HG03575 (cell line): ENCODE results near the gene TMOD2.
"Not testable (repeated sequence)": the region's sequence is repeated elsewhere in the genome, so short reads cannot be mapped to it uniquely, and the experiment has no call there.

Experiments used
- ATAC-seq: cut with Tn5 transposase; IDR thresholded peaks from one replicate; pipeline ENCODE4 v1.9.1; 2021; ENCODE audit not compliant: unreplicated experiment, insufficient number of reproducible peaks, low FRiP score; ENCODE audit errors: extremely low read depth

Gene TMOD2

GRCh38 chr15:51765751-51766150 is 14.4 kb downstream of the TMOD2 start:
- ATAC-seq = no peak

GRCh38 chr15:51766341-51766740 is 14.9 kb downstream of the TMOD2 start:
- no peak for ATAC-seq

- ATAC-seq = no peak
Measured at GRCh38 chr15:51768018-51768417, 16.6 kb downstream of the TMOD2 start.

GRCh38 chr15:51770902-51771301 is 19.5 kb downstream of the TMOD2 start:
- ATAC-seq = no peak

- no peak for ATAC-seq
Measured at GRCh38 chr15:51771773-51772172, 20.4 kb downstream of the TMOD2 start.

- ATAC-seq = no peak
Measured at GRCh38 chr15:51774916-51775315, 23.5 kb downstream of the TMOD2 start.

GRCh38 chr15:51775967-51776816 is 24.8 kb downstream of the TMOD2 start:
- no peak for ATAC-seq

GRCh38 chr15:51776952-51777569 is 25.7 kb downstream of the TMOD2 start:
- no peak for ATAC-seq

- no peak for ATAC-seq
Measured at GRCh38 chr15:51780636-51781035, 29.2 kb downstream of the TMOD2 start.

GRCh38 chr15:51781506-51781905 is 30.1 kb downstream of the TMOD2 start:
- ATAC-seq = no peak

- ATAC-seq = no peak
Measured at GRCh38 chr15:51782357-51782896, 31.0 kb downstream of the TMOD2 start.

GRCh38 chr15:51783967-51784366 is 32.6 kb downstream of the TMOD2 start:
- ATAC-seq = no peak

GRCh38 chr15:51787130-51787529 is 35.7 kb downstream of the TMOD2 start:
- not testable (repeated sequence) for ATAC-seq

GRCh38 chr15:51792474-51792873 is 41.1 kb downstream of the TMOD2 start:
- ATAC-seq = not testable (repeated sequence)

- no peak for ATAC-seq
Measured at GRCh38 chr15:51793521-51794305, 42.3 kb downstream of the TMOD2 start.

- no peak for ATAC-seq
Measured at GRCh38 chr15:51796847-51797401, 45.5 kb downstream of the TMOD2 start.

GRCh38 chr15:51798281-51798680 is 46.9 kb downstream of the TMOD2 start:
- no peak for ATAC-seq

GRCh38 chr15:51799282-51800252 is 48.2 kb downstream of the TMOD2 start:
- no peak for ATAC-seq
